Activated CD4-positive, alpha-beta T cell treated with anti-CD3 and anti-CD28 coated beads for 24 hours (primary cell): Measurements from ENCODE around the gene MANBA.
A peak's percentile ranks its signal among the peaks of the same experiment; 100 is the strongest.

Experiments
- DNase-seq, 2 donors: peaks; one replicate each; pipeline ENCODE4 v3.0.0-alpha.2; 2020; ENCODE audit warnings: low read depth in 2 of 2

MANBA gene

DNA sequence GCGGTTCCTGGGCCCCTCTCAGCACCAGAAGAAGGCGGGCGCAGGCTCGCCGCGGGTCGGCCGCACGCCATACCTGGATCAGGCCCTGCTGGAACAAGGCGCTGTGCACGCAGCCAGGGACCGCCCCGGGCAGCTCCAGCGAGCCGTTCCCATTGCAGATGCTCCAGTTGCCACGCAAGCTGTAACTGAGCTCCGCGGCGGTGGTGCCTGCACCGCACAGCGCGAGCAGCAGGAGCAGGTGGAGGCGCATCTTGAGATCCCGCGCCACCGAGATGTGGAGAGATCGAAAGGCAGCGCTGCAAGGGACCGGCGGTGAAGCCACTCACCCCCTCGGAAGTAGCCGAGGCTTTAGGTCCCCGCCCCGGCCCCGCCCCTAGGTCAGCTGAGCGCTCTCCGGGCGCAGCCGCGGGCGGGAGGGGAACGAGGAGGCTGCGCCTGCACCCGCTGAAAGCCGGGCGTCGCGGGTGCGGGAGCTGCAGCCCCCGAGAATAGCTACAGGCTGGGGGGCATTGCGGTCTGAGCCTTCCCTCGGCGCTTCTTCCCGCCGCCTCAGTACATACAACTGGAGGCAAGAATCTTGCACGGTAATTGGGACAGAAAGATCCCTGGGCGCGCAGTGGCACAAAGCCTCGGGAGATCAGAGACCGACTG is at the start of gene MANBA:
Gene MANBA (minus strand): TSS at position 324 of the 651 bp plus-strand sequence. CDS start 74 bp downstream, at position 250.
- peak; percentile 74 to 76 for DNase-seq

DNA sequence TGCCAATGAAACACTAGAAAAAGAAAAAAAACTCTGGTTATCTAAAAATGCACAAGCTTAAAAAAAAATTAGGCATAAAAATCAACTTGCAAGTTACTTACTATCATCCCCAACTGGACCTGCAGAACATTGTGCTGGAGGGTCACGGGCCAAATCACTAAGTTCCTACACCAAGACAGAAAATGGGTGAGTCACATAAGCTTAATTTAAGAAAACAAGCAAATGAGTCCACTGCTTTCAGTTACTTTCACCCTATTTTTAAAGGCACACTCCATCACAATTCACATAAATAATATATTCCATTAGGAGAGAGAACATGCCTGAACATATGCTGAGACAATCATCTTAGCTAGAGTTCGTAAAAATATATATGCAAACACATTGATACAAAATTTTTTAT is 48.9 kb upstream of the MANBA start:
- DNase-seq = no peak

DNA sequence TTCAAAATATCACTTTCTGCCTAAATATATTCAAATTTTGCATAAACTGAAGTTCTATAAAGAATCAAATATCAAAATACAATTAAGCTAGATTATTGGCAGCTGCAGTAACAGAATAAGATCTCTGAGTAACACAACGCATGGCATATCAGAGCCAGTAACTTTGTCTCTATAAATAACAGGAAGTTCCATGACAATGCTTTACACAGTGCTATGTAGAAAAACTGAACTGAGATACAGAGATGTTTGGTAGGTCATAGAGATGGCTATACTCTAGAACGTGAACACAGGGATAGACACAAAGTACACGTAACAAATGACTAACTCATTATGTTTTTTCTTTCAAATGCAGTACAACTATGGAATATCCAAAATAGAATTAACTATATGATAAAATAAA is 48.4 kb upstream of the MANBA start:
- no peak for DNase-seq

DNA sequence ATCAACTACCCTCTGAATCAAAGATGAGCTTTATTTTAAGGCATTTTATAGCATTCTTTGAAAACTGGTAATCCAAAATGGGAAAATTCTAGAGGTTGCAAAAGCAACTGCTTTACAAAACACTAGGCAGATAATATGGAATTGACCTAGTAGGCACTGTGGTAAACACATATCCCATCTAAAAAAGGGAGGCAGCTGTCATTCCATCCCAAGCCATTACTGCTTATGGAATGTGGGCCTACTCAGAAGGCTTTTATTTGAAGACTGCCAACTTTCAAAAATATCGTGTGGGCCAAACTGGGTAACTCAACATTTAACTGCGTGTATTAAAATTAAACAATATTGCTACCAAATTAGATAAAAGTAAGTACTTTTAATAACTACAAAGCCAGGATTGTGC is 47.2 kb upstream of the MANBA start:
- DNase-seq = no peak

DNA sequence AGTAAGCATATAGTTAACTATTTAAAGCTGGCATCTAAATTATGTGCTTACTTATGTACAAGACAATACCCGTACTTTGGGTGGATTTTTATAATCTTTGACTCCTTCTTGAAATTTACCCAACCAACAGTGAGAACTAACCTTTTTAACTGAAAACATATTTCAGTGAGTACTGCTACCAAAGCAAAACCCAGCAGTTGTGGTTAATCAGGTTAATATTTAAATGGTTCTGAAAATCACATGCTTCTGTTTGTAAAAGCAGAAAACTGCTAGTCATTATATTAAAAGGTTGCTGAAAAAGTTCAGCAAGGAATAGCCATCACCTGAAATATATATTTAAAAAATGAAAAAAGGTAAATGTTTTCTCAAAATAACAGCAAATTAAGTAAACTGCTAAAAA is 46.6 kb upstream of the MANBA start:
- no peak for DNase-seq

DNA sequence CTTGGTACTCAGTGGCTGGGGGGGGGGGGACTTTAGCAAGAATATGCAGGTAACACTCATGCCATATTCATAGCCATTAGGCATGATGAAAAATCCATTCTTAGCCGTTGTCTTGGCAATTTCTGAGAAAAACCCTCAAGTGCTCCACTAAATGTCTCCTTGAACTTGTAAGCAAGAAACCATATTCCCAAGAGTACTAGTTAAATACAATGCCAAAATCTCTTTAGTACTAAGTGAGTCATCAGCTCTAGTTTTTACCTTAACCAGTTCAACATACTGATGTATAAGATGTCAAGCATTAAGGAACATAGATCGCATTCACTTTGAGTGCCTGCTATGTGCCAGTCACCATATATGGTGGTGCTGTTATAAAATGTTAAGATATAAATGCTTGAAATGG is 39.0 kb upstream of the MANBA start:
- no peak for DNase-seq

DNA sequence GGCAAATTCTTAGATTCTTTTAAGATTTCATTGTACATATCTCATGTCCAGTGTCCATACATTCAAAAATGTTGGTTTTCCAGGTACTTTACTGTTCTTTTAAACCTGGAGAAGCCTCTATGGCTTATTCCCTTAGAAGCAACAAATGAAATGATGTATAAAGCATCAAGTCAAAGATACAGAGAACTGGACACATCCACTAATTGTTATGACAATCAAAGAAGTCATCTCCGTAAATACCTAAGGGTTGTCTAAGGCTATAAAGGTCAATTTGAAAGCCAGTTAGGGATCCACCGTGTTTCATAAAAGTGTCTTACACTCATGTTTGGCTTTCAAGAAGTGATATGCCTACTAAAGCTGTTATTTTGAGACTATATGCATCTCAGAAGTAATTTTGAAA is 34.2 kb upstream of the MANBA start:
- DNase-seq = no peak

DNA sequence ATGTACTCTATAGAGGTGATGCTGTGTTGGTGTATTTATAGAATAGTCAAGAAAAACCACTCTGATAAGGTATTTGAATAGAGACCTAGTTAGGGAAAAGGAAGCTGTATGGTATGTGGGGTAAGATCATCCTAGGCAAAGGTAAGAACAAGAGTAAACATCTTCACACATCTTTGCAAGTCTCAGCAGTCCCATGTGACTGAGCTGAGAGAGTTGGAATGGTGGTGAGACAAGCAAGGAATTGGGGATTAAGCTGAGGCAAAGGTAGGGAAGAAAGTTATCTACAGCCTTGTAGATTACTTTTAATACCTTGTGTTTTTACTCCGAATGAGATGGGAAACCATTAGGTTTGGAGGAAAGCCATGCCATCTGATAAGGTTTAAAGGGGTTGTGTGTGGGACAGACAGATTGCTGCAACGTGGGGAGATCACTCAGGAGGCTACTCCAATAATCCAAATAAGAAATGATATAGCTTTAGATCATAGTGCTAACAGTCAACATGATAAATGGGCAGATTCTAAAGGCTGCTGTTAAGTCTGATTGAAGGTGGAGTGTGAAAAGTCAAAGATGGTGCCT is 31.7 kb upstream of the MANBA start:
- no peak for DNase-seq

DNA sequence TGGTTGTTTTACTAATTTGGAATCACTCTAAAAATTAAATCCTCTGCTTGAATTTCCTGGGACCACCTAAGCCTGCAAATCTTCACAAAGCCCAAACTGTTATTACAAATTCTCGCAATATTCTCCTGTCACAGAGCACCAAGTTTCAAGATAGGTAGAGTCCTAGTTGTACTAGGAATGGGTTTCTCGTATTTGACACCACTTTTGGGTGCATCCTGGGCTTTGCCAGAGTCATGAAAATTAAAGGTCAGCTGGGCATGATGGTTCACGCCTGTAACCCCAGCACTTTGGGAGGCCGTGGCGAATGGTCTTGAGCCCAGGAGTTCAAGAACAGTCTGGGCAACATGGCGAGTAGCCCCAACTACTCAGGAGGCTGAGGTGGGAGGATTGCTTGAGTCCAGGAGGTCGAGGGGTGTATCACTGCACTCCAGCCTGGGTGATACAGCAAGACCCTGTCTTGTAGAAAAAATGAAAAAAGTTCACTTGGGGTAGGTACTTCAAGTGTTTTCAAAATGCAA is 30.6 kb upstream of the MANBA start:
- DNase-seq = no peak

DNA sequence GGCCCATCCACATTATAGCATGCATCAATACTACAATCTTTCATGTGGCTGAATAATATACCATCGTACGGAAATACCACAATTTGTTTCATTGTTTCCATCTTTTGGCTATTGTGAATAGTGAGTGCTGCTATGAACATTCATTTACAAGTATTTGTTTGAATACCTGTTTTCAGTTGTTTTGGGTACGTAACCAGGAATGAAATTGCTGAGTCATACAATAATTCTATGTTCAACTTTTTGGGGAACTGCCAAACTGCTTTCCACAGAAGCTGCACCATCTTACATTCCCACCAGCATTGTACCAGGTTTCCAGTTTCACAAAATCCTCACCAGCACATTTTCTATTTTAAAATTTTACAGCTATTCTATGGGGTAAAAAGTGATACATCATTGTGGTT is 28.5 kb upstream of the MANBA start:
- DNase-seq = no peak

DNA sequence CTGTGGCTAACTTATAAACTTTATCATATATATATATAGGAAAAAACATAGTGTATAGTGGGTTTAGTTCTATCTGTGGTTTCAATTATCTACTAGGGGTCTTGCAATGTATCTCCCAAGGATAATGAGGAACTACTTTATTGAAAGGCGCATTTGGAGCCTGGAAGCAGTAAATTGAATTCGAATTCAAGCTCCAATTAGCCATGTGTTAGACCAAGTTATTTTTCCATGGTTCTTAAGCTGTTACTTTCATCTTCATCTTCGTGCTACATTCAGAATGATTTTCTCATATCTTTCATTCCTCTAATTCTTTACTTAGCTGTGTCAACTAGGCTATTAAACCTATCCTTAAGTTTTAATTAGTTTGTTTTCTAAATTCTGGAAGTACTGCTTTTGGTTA is 27.2 kb upstream of the MANBA start:
- no peak for DNase-seq

DNA sequence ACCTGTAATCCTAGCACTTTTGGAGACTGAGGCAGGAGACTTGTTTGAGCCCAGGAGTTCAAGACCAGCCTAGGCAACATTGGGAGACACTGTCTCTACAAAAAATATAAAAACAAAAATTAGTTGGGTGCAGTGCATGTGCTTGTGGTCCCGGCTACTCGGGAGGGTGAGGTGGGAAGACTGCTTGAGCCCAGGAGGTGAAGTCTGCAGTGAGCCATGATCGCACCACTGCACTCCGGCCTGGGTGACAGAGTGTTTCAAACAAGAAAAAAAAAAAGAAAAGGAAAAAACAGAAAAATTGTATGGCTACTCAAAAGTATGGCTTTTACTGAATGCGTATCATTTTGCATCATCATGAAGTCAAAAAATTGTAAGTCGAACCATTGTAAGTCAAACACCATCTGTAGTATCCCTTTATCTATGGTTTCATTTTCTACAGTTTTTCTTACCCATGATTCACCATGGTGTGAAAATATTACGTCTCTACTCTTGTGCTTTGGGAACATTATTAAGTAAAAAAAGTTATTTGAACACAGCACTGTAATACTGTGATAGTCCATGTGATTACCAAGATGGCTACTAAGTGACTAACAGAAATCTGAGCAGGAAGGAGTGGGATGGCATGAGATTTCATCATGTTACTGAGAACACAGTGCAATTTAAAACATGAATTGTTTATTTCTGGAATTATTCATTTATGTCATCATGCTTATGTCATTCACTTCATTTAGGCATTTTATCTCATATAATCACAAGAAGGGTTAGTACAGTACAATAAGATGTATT is 26.5 kb upstream of the MANBA start:
- no peak for DNase-seq

DNA sequence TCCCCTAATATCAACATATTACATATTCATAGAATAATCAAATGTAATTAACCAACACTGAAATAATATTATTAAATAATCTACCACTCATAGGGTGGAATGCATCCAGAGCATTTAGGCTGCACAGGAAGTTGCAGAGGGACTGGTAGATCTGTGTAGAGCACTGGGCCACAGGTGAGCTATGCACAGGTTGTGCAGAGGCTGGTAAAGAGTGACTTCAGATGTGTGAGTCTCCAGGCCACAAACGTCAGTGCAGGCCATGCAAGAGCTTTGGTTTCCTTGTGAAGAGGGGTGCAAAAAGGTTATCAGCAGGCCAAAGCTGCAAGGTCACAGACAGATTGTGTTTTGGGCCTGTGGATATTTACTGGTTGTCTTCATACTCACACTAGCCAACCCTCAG is 25.5 kb upstream of the MANBA start:
- no peak for DNase-seq

DNA sequence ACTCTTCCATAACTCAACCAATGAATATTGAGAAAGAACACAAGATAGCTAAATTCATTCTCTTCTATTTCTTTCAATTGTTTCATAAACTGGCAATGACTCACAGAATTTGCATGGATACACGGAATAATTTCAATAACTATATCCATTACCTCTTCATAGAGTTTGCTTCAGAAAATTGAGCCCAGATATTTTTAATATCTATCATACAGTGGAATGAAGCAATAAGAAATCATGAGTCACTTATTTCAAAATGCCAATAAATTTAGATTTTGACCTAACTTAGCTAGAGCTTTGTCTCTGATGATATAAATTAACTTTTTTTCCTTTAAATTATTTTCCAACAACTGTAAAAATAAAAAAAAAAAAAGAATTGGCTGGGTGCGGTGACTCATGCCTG is 22.2 kb upstream of the MANBA start:
- DNase-seq = no peak

DNA sequence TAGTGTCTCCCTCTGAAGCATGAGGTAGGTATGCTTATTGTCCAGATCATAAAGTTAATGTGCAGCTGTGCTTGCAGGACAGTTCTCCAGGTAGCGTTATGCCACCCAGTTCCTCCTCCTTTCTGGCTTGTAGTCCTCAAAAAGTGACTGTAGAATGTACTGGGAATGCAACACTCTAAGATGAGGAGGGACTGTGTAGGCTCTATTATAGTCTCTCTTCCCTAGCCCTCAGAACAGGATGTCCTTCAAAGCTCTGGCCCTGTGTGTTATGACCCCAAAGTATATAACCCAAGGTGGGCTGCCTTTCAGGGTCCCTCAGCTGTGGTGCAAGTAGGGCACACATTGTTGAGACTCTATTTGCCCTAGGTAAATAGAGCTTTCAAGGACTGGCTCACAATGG is 20.8 kb upstream of the MANBA start:
- DNase-seq = no peak

DNA sequence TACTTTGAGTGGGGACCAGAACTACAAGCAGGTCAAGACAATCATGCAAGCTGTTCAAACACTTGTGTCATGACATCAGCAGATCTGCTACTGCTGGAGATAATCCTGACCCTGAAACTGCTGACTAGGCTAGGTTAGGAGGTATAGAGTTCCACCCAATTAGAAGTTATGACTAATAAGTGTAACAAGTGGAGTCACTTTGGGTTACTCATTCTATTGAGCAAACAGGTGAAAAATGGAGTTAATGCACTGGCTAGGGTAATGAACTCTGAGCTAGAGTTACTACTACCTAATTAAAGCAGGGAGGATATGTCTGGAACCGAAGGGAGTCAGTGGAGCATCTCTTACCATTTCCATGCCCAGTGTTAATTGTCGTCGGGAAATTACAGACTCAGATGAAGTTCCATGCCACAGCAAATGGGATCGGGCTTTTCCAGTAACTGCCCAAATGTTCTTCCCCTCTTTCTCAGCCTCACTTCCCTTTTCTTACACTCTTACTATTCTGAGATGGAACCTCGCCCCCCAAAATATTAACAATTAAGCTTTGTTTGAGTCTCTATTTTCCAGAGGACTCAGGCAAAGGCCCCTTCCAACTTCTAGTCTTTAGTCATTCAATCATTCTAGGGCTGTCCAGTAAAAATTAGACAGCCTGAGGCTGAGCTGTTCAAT is 19.8 kb upstream of the MANBA start:
- no peak for DNase-seq

DNA sequence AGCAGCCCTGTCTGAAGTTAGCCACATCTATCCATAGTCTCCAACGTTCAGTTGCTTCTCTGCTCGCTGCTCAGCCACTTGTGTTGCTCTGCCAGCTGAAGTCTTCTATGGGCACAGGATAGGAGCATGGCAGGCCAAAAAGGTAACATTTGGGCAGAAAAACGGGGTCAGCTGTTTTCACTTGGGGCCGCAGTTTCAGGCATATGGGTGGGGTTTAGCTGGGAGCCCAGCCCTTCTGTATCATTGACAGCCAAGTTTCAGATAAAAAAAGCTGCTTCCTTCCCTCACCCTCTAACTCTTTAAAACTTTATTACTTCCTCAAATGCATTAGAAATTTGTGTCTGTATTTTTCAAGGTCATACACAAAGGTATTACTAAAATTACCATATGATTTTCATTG is 18.4 kb upstream of the MANBA start:
- no peak for DNase-seq

DNA sequence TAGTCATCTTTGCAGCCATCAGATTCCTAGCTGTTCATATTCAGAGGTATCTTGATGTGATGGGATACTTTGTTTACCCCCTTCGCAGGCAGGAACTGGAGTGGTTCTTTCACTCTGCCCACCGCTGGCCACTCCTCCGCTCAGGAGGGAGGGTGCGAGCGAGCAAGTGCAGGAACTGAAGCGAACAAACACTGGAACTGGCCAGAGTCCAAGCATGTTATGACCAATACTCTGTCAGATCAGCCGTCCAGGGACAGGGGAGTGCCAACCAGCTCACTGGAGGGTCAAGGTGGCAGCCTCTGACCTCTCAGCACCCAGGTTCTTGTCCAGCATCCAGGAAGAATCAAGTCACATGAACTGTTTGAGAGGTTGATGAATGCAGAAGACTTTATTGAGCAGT is 18.0 kb upstream of the MANBA start:
- no peak for DNase-seq

DNA sequence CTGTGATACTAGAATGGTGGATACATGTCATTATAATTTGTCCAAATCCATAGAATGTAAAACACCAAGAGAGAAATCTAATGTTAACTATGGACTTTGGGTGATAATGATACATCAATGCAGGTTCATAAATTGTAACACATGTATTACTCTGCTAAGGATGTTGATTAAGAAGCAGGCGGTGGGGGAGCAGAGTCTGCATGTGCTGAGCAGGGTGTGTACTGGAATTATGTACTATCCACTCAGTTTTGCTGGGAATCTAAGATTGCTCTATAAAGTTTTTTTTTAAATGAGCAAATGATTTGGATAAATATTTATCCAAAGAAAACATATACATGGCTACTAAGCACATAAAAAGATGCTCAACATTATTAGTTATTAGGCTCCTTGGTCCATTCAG is 15.0 kb upstream of the MANBA start:
- DNase-seq = no peak

DNA sequence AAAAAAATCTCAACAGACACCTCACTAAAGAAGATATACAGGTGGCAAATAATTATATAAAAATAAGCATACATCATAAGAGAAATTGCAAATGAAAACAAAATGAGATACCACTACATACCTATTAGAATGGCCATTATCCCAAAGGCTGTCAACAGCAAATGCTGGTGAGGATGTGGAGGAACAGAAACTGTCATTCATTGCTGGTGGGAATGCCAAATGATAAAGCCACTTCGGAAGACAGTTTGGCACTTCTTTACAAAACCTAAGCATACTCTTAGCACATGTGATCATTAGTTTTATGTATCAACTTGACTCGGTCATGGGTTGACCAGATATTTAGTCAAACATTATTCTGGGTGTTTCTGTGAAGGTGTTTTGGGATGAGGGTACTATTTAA is 13.5 kb upstream of the MANBA start:
- DNase-seq = no peak

DNA sequence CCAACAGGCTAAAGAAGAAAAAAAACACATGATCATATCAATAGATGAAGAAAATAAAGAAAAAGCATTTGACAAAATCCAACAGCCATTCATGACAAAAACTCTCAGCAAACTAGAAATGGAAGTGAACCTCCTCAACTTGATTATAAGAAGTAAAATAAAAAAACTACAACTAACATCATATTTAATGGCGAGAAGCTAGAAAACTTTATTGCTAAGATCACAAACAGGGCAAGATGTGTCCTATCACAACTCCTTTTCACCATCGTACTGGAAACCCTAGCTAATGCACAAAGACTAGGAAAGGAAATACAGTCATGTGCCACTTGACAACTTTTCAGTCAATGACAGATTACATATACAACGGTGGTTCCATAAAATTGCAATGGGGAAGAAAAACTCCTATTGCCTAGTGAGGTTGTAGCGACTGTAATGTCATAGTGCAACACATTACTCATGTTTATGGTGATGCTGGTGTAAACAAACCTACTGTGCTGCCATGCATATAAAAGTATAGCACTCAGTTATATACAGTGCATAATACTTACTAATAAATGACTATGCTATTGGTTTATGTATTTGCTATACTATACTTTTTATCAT is 12.1 kb upstream of the MANBA start:
- no peak for DNase-seq

DNA sequence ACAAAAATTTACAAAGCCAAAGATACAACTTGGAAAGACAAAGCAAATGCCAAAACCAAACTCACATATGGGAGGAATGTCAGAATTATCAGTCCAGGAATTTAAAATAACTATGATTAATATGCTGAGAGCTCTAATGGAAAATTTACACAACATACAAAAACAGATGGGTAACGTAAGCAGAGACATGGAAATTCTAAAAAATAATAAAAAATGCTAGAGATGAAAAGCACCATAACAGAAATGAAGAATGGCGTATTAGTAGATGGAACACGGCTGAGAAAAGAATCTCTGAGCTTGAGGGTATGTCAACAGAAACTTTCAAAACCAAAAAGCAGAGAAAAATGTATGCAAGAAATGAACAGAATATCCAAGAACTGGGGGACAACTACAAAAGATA is 4.1 kb upstream of the MANBA start:
- no peak for DNase-seq
